Measurements from ENCODE around the gene RNF166. TPM values are rescaled to one million over a fixed set of nuclear protein-coding genes. Genes with fewer than 3 reads are reported as not detected.

RNF166 gene
- 17.7 and 20.2 TPM in 2 replicates for total RNA-seq

GRCh38 chr16:88706229-88706964 lies at the start of gene RNF166, which contains the start of gene CTU2:
Gene RNF166 (minus strand): TSS chr16:88706408. CDS start chr16:88706325, 83 bp downstream.
Gene CTU2 (plus strand): TSS chr16:88706503. CDS start chr16:88706531, 28 bp downstream.

GRCh38 chr16:88686439-88687253 lies 19.6 kb downstream of the RNF166 start, which contains the start of gene SNAI3:
Gene SNAI3 (minus strand): TSS chr16:88686507. CDS start chr16:88686406, 101 bp downstream.

GRCh38 chr16:88662843-88663606 lies 43.2 kb downstream of the RNF166 start, which contains the start of gene MVD:
Gene MVD (minus strand): TSS chr16:88663091. CDS start chr16:88663080, 11 bp downstream.

GRCh38 chr16:88650749-88651275 lies 55.4 kb downstream of the RNF166 start, which contains the start of gene CYBA:
Gene CYBA (minus strand): TSS chr16:88651053. CDS start chr16:88651013, 40 bp downstream.

Other genes starting within 250 kb of the RNF166 start
- 22.9 and 25.0 TPM in 2 replicates for gene ZC3H18, start 136.0 kb downstream of the RNF166 start, total RNA-seq
- not detected in 2 replicates for gene IL17C, start 67.8 kb downstream of the RNF166 start, total RNA-seq
- 48.4 and 64.0 TPM in 2 replicates for gene CYBA, start 55.4 kb downstream of the RNF166 start, total RNA-seq
- gene MVD, start 43.3 kb downstream of the RNF166 start, total RNA-seq, result 39.1 and 72.0 TPM in 2 replicates
- gene SNAI3, start 19.9 kb downstream of the RNF166 start, total RNA-seq, result 0.13 TPM in 1 of 2 replicates, not detected in the other
- 23.7 and 27.6 TPM in 2 replicates for gene CTU2, start 95 bp upstream of the RNF166 start, total RNA-seq
- gene PIEZO1, start 78.8 kb upstream of the RNF166 start, total RNA-seq, result 170 and 208 TPM in 2 replicates
- 12.9 and 23.9 TPM in 2 replicates for gene CDT1, start 97.4 kb upstream of the RNF166 start, total RNA-seq
- 89.5 and 105 TPM in 2 replicates for gene APRT, start 105.5 kb upstream of the RNF166 start, total RNA-seq
- 20.3 and 22.3 TPM in 2 replicates for gene GALNS, start 150.5 kb upstream of the RNF166 start, total RNA-seq
- 42.8 and 43.7 TPM in 2 replicates for gene TRAPPC2L, start 150.7 kb upstream of the RNF166 start, total RNA-seq
- not detected in 2 replicates for gene PABPN1L, start 160.3 kb upstream of the RNF166 start, total RNA-seq